K562 (cell line): ENCODE results near the gene PPA2. TPM values are rescaled to one million over a fixed set of nuclear protein-coding genes. Genes with fewer than 3 reads are reported as not detected.
A peak's percentile ranks its signal among the peaks of the same experiment; 100 is the strongest.

Experiments used
- BCLAF1 ChIP-seq, 2 experiments: fragments of 450-650 bp in 1 of 2; IDR thresholded peaks; 2 replicates each; pipeline ENCODE4 v1.6.1; 2011 to 2017; ENCODE audit warnings: low read depth in 2 of 2, antibody characterized with exemption in 1 of 2, borderline replicate concordance in 1 of 2, low read length in 1 of 2, mild to moderate bottlenecking in 1 of 2, mixed read lengths in 1 of 2; ENCODE audit not compliant: control insufficient read depth in 1 of 2
- CBFA2T2 ChIP-seq: fragments of 450-650 bp; conservative IDR thresholded peaks from 2 replicates; pipeline ENCODE4 v1.6.1; 2017; ENCODE audit warnings: mild to moderate bottlenecking
- CXXC5 ChIP-seq: fragments of 250-450 bp; sonication (Bioruptor Pico); IDR thresholded peaks from 2 replicates; pipeline ENCODE4 v1.8.0; 2022; ENCODE audit warnings: inconsistent platforms, mild to moderate bottlenecking, moderate library complexity
- FOXP1 ChIP-seq: sonication (generic); formaldehyde crosslinking; IDR thresholded peaks from 2 replicates; pipeline ENCODE4 v1.8.0; 2022; ENCODE audit warnings: mild to moderate bottlenecking, missing genetic modification reagents
- ID3 ChIP-seq, 2 experiments: fragments of 250-450 bp in 1 of 2; fragments of 450-650 bp in 1 of 2; sonication (Bioruptor Pico) in 1 of 2; IDR thresholded peaks; 2 replicates each; pipeline versions ENCODE4 v1.6.1 to v1.8.0; 2016 to 2021; ENCODE audit warnings: mild to moderate bottlenecking in 2 of 2, moderate library complexity in 2 of 2, missing compliant biosample characterization in 1 of 2, missing genetic modification characterization in 1 of 2
- IRF9 ChIP-seq: fragments of 450-650 bp; IDR thresholded peaks from 2 replicates; pipeline ENCODE4 v1.6.1; 2016; ENCODE audit warnings: missing biosample characterization, missing genetic modification characterization
- KDM5B ChIP-seq: fragments of 200-600 bp; sonication (generic); IDR thresholded peaks from 2 replicates; pipeline ENCODE4 v1.6.1; 2012; ENCODE audit warnings: low read depth, mild to moderate bottlenecking, moderate library complexity, low read length, control low read depth, inconsistent platforms; ENCODE audit not compliant: insufficient replicate concordance
- KLF10 ChIP-seq: fragments of 250-450 bp; sonication (Bioruptor Pico); IDR thresholded peaks from 2 replicates; pipeline ENCODE4 v1.6.1; 2021; ENCODE audit warnings: matching md5 sums
- NCOA4 ChIP-seq: fragments of 450-650 bp; IDR thresholded peaks from 2 replicates; pipeline ENCODE4 v1.6.1; 2018; ENCODE audit warnings: mild to moderate bottlenecking; ENCODE audit not compliant: partially characterized antibody
- NFATC3 ChIP-seq: fragments of 450-650 bp; IDR thresholded peaks from 2 replicates; pipeline ENCODE4 v1.6.1; 2017; ENCODE audit warnings: mild to moderate bottlenecking
- NR2C2 ChIP-seq, 2 experiments: fragments of 200-800 bp in 1 of 2; sonication (Bioruptor generic) in 1 of 2; sonication (generic) in 1 of 2; formaldehyde crosslinking in 1 of 2; IDR thresholded peaks; 2 replicates each; pipeline versions ENCODE4 v1.6.1 to v1.8.0; 2016 to 2022; ENCODE audit warnings: mild to moderate bottlenecking in 1 of 2, missing compliant biosample characterization in 1 of 2, missing genetic modification characterization in 1 of 2, missing genetic modification reagents in 1 of 2
- NR4A1 ChIP-seq, 2 experiments: fragments of 250-450 bp in 1 of 2; fragments of 450-650 bp in 1 of 2; sonication (Bioruptor Pico) in 1 of 2; IDR thresholded peaks; 2 replicates each; pipeline versions ENCODE4 v1.4.0 to v1.6.1; 2016 to 2020; ENCODE audit warnings: mild to moderate bottlenecking in 2 of 2, missing compliant biosample characterization in 1 of 2, missing genetic modification characterization in 1 of 2, moderate library complexity in 1 of 2
- RFX5 ChIP-seq: IDR thresholded peaks from 2 replicates; pipeline ENCODE4 v1.6.1; 2011; ENCODE audit warnings: low read depth, mild to moderate bottlenecking, improper control_type of control experiment, low read length
- SMAD3 ChIP-seq: fragments of 450-650 bp; formaldehyde crosslinking; conservative IDR thresholded peaks from 2 replicates; pipeline ENCODE4 v1.4.0; 2020; ENCODE audit warnings: mild to moderate bottlenecking
- TRIM24 ChIP-seq, 2 experiments: fragments of 450-650 bp; IDR thresholded peaks; 2 replicates each; pipeline ENCODE4 v1.6.1; 2016
- TRIM28 ChIP-seq: fragments of 450-650 bp; IDR thresholded peaks from 2 replicates; pipeline ENCODE4 v1.6.1; 2017
- XRCC4 ChIP-seq: IDR thresholded peaks from one replicate; pipeline ENCODE4 v1.6.1; 2011; ENCODE audit not compliant: insufficient read depth, insufficient read length; ENCODE audit errors: extremely low read depth
- ZNF140 ChIP-seq: fragments of 250-450 bp; sonication (Bioruptor Pico); IDR thresholded peaks from 2 replicates; pipeline ENCODE4 v1.8.0; 2021; ENCODE audit warnings: moderate library complexity, mild to moderate bottlenecking, inconsistent platforms
- ZNF408 ChIP-seq: fragments of 250-450 bp; sonication (Bioruptor Pico); IDR thresholded peaks from 2 replicates; pipeline ENCODE4 v1.4.0; 2020; ENCODE audit warnings: low read depth, mild to moderate bottlenecking, moderate library complexity
- ZNF561 ChIP-seq: fragments of 450-650 bp; formaldehyde crosslinking; conservative IDR thresholded peaks from 2 replicates; pipeline ENCODE4 v1.4.0; 2020; ENCODE audit warnings: mild to moderate bottlenecking, moderate library complexity
- ZNF707 ChIP-seq: fragments of 250-450 bp; sonication (Bioruptor Pico); conservative IDR thresholded peaks from 2 replicates; pipeline ENCODE4 v1.8.0; 2022; ENCODE audit warnings: inconsistent platforms, mild to moderate bottlenecking, moderate library complexity
- polyA plus RNA-seq, 8 experiments: library from polyadenylated mRNA; depleted of rRNA in 4 of 8; stranded (reverse) in 5 of 8; unstranded in 3 of 8; fragments of >200 nt; fragmentation: Nextera tagmentation in 2 of 8; fragmentation: Illumina TruSeq in 1 of 8; extraction: Ambion mirVana in 2 of 8; extraction: Trizol in 1 of 8; gene quantifications; 2 replicates each; pipeline versions ENCODE4 v1.2.1 to v1.2.3, GENCODE V29; 2011 to 2014; ENCODE audit warnings: inconsistent platforms in 1 of 8, missing spikeins in 1 of 8
- total RNA-seq, 7 experiments: library from RNA; depleted of rRNA in 6 of 7; stranded (reverse); fragments of >200 nt in 6 of 7; fragmentation: Illumina TruSeq in 2 of 7; extraction: Trizol in 2 of 7; gene quantifications; 2 replicates each; pipeline versions ENCODE4 v1.2.1 to v1.2.3, GENCODE V29; 2011 to 2021; ENCODE audit warnings: low replicate concordance in 1 of 7
- TF ChIP-seq, protein P1 (sequence below), 2 experiments: IDR thresholded peaks; 2 replicates each; pipeline ENCODE4 v1.6.1; 2011; ENCODE audit warnings: borderline replicate concordance in 1 of 2, control low read depth in 1 of 2, low read depth in 1 of 2, low read length in 1 of 2, mild to moderate bottlenecking in 1 of 2, mixed read lengths in 1 of 2, moderate library complexity in 1 of 2; ENCODE audit not compliant: insufficient read depth in 1 of 2, insufficient read length in 1 of 2, poor library complexity in 1 of 2, severe bottlenecking in 1 of 2; ENCODE audit errors: extremely low read depth in 1 of 2

Gene PPA2
- total and polyA plus RNA-seq, 9 of the 15 experiments (the other 6 are each of a cell fraction or from before 2014, with no cell fraction given): 48.3 to 190 (median 109) TPM

DNA sequence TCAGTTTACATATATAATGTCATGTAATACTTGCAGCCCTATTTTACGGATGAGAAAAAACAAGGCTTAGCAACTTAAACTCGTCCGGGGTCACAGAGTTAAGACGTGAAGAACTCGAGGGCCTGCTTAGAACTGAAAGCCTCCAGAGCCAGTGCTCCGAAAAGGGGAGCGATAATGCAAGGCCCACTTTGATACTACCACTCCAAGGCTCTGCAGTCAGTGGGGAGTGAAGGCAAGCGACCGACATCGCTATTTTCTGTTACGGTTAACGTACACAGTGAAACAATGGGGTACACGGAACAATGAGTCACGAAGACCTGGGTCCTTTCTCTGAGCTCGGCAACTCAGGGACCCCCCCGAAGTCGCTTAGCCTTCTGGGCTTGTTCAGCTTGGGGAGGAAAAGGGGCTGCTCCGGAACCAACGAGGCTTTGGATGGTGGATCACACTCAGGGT lies 965 bp downstream of the PPA2 start (continued):
- TF ChIP-seq CXXC5 (no peak), NR4A1 (CRISPR knock-in tag; IDR thresholded peaks at IDR 0.05) (no peak), NR4A1 (tag; IDR thresholded peaks at IDR 0.05) (no peak), ID3 (CRISPR knock-in tag; IDR thresholded peaks at IDR 0.05) (no peak), ID3 (tag; IDR thresholded peaks at IDR 0.05) (0 out of 2 replicates have a peak, but pooled peaks have one; percentile 3), RFX5 (no peak), CBFA2T2 (no peak), NFATC3 (no peak), XRCC4 (no peak), IRF9 (tag) (no peak), ZNF561 (CRISPR knock-in tag) (no peak), ZNF707 (CRISPR knock-in tag) (no peak), SMAD3 (CRISPR knock-in tag) (no peak), NCOA4 (no peak), NR2C2 (CRISPR knock-in tag; IDR thresholded peaks at IDR 0.05) (no peak), NR2C2 (tag; IDR thresholded peaks at IDR 0.05) (no peak), TRIM24 (IDR thresholded peaks at IDR 0.05) (no peak), BCLAF1 (IDR thresholded peaks at IDR 0.05; ENCODE audit: borderline replicate concordance in 1 of 2, control insufficient read depth in 1 of 2, low read depth in 2 of 2, low read length in 1 of 2) (no peak), TRIM28 (no peak), FOXP1 (CRISPR knock-in tag) (no peak), KLF10 (CRISPR knock-in tag) (no peak), KDM5B (peak; percentile 11), ZNF408 (CRISPR knock-in tag) (no peak), ZNF140 (CRISPR knock-in tag) (no peak)
- TF ChIP-seq, protein P1, sequence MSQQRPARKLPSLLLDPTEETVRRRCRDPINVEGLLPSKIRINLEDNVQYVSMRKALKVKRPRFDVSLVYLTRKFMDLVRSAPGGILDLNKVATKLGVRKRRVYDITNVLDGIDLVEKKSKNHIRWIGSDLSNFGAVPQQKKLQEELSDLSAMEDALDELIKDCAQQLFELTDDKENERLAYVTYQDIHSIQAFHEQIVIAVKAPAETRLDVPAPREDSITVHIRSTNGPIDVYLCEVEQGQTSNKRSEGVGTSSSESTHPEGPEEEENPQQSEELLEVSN (IDR thresholded peaks at IDR 0.05; ENCODE audit: borderline replicate concordance in 1 of 2, extremely low read depth in 1 of 2, insufficient read depth in 1 of 2, insufficient read length in 1 of 2, low read depth in 1 of 2, low read length in 1 of 2, poor library complexity in 1 of 2, severe bottlenecking in 1 of 2): peak in 1 of 2 experiments; percentile 13
